Stimulated activated CD4-positive, alpha-beta T cell treated with anti-CD3 and anti-CD28 coated beads, Interleukin-12 subunit alpha, Interleukin-12 subunit beta, amount 100 ng/mL, for 4 hours (primary cell): ENCODE results near the gene SUPV3L1.

ENCODE experiments used
- DNase-seq: peaks from one replicate; pipeline ENCODE4 v3.0.0-alpha.2; 2020

Gene SUPV3L1

DNA sequence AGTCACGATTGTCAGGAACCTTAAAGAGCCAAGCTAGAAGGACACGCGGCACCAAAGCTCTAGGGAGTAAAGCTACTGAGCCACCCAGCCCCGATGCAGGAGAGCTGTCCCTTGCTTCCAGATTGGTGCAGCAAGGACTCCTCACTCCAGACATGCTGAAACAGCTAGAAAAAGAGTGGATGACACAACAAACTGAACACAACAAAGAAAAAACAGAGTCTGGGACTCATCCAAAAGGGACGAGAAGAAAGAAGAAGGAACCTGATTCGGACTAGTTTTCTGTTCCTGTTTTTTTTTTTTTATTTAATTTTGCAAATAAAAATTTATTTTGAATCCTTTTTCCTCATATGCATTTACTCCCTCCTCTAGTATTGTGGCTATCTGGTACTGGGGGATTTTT lies 28.7 kb downstream of the SUPV3L1 start:
- no peak for DNase-seq

GRCh38 chr10:69209787-69210484 lies 29.9 kb downstream of the SUPV3L1 start:
- DNase-seq, result no peak

DNA sequence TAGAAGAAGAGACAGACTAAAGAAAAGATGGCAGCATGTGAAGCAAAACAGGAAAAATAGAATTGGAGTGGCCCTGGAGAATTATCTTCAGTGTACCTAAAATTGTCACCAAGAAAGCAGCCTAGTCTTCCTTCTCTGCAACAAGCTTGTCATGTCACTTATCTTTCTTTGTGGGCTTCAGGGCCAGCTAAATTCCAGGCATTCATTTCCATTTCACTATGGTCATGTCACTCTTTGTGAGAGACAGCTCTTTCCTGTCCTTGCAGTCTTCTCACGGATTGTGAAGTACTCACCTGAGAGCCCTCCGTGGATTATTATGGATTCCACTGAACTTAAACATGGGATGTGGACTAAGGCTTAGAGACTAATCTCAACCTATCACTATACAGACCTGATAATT lies 31.1 kb downstream of the SUPV3L1 start:
- no peak for DNase-seq

GRCh38 chr10:69211524-69211923 lies 31.5 kb downstream of the SUPV3L1 start:
- no peak for DNase-seq

DNA sequence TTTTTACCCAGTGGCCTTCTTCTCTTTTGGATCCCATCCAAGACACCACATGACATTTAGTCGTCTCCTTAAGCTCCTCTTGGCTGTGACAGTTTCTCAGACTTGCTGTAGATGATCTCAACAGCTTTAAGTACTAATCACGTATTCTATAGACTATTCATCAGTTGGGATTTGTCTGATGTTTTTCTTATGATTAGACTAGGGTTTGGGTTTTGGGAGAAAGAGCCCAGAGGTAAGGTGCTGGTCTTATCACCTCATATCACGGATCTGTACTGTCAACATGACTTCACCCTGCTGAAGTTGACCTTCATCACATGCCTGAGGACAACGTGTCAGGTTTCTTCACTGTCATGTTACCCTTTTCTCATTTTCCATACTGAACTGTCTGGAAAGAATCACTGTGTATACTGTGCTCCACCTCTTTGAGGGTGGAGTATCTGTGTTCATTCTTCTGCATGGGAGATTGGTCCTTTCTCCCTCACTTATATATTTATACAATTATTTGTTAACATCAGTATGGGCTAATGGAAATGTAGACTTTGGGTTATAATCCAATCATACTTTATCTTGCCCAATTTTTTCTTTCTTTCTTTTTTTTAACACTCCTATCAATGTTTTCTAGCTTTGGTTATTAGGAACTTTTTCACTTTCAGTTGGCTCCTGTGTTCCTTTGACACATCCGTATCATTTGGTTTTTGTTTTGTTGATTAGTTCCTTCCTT lies 33.7 kb downstream of the SUPV3L1 start:
- no peak for DNase-seq

GRCh38 chr10:69214666-69215131 lies 34.7 kb downstream of the SUPV3L1 start:
- DNase-seq, result no peak

GRCh38 chr10:69215405-69216171 lies 35.6 kb downstream of the SUPV3L1 start:
- no peak for DNase-seq

DNA sequence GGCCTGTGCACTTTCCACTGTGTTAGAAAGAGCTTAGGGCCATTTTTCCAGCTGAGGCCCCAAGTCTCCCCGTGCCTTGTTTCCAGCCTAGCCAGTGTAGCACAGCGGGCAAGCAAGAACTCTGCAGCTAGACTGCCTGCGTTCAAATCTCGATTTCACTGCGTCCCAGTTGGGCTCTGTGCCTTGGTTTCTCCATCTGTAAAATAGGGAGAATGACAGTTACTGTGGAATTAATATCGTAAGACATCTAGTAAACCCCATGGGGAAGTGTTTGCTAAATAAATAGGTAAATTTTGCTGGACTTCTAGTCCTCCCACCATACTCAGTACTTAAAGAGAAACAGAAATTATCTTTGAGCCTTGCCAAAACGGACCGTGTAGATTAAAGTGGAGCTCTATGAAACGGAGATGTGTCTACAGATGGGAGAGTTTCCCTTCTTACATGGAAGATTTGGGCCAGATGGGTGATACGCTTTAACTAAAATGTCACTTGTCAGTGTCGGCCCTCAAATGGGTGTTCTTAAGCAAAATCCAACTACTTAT lies 36.6 kb downstream of the SUPV3L1 start:
- DNase-seq, result no peak

DNA sequence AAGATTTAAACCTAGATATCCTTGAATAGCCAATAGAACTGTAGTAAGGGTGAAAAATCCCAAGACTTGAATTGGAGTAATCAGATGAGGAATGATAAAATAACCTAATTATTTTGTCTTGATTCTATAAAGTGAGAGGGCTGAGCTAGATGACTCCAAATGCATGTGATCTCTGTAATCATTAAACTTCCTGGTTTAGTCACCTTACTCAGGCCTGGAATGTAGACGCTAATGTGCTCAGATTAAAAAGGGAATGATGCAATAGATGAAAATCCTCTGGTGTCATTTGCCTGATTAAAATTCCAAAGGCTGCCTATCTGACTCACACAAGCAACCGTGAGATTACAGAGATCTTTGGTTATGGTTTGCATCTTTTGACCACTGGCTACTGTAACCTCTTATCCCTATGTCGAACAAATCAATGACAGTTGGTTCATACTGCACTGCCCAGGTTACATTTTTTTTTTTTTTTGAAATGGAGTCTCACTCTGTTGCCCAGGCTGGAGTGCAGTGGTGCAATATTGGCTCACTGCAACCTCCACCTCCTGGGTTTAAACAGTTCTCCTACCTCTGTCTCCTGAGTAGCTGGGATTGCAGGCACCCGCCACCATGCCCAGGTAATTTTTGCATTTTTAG lies 37.2 kb downstream of the SUPV3L1 start:
- DNase-seq, result no peak

DNA sequence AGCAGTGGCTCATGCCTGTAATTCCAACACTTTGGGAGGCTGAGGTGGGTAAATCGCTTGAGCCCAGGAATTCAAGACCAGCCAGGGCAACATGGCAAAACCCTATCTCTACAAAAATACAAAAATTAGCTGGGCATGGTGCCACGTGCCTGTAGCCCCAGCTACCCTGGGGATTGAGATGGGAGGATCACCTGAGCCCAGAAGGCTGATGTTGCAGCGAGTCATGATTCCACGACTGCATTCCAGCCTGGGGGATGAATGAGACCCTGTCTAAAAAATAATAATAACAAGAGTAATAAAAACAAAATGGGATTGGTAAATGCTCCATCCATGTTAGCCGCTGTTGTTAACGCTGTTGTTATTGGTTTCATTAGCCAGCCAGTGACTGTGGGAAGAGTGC lies 38.8 kb downstream of the SUPV3L1 start:
- no peak for DNase-seq

- no peak for DNase-seq
Measured at GRCh38 chr10:69220041-69220451, 40.0 kb downstream of the SUPV3L1 start, which contains the start of gene HKDC1. HKDC1 (plus strand) TSS chr10:69220332; CDS start chr10:69220436, 104 bp downstream.

DNA sequence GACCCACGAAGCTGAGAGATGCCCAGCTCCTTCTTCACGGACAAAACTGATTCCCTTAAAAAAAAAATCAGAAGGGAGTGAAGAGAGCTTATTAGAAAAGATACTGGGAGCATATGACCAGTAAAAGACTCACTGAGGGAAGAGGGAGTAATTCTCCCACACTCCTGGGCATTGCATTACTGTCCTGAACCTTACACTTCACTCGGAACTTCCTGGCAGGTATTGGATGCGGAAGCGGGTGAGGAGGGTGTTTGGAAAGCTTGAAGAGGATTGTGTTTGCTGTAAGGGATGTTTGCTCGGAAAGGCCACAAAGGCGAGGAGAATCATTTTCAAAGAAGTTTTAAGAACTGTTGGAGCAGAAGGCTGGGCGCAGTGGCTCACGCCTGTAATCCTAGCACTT lies 40.5 kb downstream of the SUPV3L1 start:
- no peak for DNase-seq

GRCh38 chr10:69222157-69223027 lies 42.4 kb downstream of the SUPV3L1 start:
- peak; percentile 51 for DNase-seq

- no peak for DNase-seq
Measured at GRCh38 chr10:69223028-69223342, 43.0 kb downstream of the SUPV3L1 start.

- no peak for DNase-seq
Measured at GRCh38 chr10:69224862-69225657, 45.0 kb downstream of the SUPV3L1 start.

- no peak for DNase-seq
Measured at GRCh38 chr10:69225681-69226080, 45.6 kb downstream of the SUPV3L1 start.

GRCh38 chr10:69226919-69227450 lies 47.0 kb downstream of the SUPV3L1 start:
- DNase-seq, result no peak

- no peak for DNase-seq
Measured at GRCh38 chr10:69228151-69228550, 48.1 kb downstream of the SUPV3L1 start.

- DNase-seq, result no peak
Measured at GRCh38 chr10:69229616-69229916, 49.5 kb downstream of the SUPV3L1 start.

GRCh38 chr10:69230128-69230527 lies 50.1 kb downstream of the SUPV3L1 start:
- no peak for DNase-seq

DNA sequence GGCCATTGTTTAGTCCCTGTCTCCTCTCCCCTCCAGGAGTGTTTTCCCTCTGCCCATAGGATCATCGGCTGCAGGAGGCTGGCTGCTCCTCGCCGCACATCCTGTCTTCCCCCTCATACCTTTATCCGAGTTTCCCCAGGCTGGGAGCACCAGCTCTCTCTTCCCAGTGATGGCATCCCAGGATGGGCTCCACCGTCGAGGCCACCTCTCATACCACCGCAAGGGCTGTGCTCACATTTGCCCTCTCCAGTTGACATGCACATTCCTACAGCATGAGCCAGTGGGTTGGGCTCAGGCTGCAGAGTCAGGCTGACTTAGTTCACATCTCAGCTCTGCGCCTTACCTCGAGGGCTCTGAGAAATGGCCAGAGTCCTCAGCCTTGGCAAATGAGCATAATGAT lies 52.2 kb downstream of the SUPV3L1 start:
- DNase-seq, result no peak
